Common myeloid progenitor, CD34-positive (primary cell): ENCODE results near the gene POLR1H.

ENCODE experiments used
- CTCF ChIA-PET: fragments of 350-600 bp; sonication (Branson Sonifier 250); formaldehyde crosslinking; loops from one replicate; lab custom pipeline; 2021; ENCODE audit warnings: antibody characterized with exemption; lab: Charles Lee
- POLR2A ChIA-PET: fragments of 350-600 bp; sonication (Branson Sonifier 250); formaldehyde crosslinking; loops from one replicate; lab custom pipeline; 2021; ENCODE audit warnings: antibody characterized with exemption; lab: Charles Lee
- DNase-seq, 3 donors: peaks; one replicate each; pipeline versions ENCODE4 v3.0.0 to v3.0.0-alpha.2; 2013
- H3K27ac ChIP-seq, 2 experiments: 1 replicate in 1 of 2; 2 replicates in 1 of 2; pipeline ENCODE4 v1.7.0; 2013; ENCODE audit warnings: inconsistent platforms in 2 of 2, low read length in 2 of 2, mild to moderate bottlenecking in 2 of 2, low read depth in 1 of 2, moderate library complexity in 1 of 2; ENCODE audit not compliant: severe bottlenecking in 2 of 2, insufficient read depth in 1 of 2, poor library complexity in 1 of 2
- H3K27me3 ChIP-seq, 5 experiments: replicated peaks in 2 of 5; 1 replicate in 3 of 5; 2 replicates in 2 of 5; pipeline versions ENCODE4 v1.6.1 to v1.7.0; 2013; ENCODE audit warnings: low read length in 4 of 5, mild to moderate bottlenecking in 2 of 5, moderate library complexity in 2 of 5, inconsistent platforms in 1 of 5; ENCODE audit not compliant: insufficient read depth in 5 of 5, control insufficient read depth in 4 of 5
- H3K36me3 ChIP-seq, 4 experiments: 1 replicate in 2 of 4; 2 replicates in 2 of 4; pipeline versions ENCODE4 v1.6.1 to v1.7.0; 2013; ENCODE audit warnings: low read length in 3 of 4, control low read depth in 1 of 4, mild to moderate bottlenecking in 1 of 4; ENCODE audit not compliant: control insufficient read depth in 4 of 4, insufficient read depth in 4 of 4
- H3K4me1 ChIP-seq, 4 experiments: 1 replicate in 3 of 4; 2 replicates in 1 of 4; pipeline versions ENCODE4 v1.6.1 to v1.7.1; 2013; ENCODE audit warnings: low read length in 3 of 4, mild to moderate bottlenecking in 3 of 4, control low read depth in 1 of 4, inconsistent platforms in 1 of 4, moderate library complexity in 1 of 4; ENCODE audit not compliant: control insufficient read depth in 4 of 4, insufficient read depth in 4 of 4; ENCODE audit errors: control extremely low read depth in 1 of 4
- H3K4me3 ChIP-seq, 7 experiments: 1 replicate in 4 of 7; 2 replicates in 3 of 7; pipeline versions ENCODE4 v1.5.1 to v1.7.0; 2013; ENCODE audit warnings: mild to moderate bottlenecking in 7 of 7, low read length in 6 of 7, moderate library complexity in 6 of 7, inconsistent platforms in 2 of 7, low read depth in 2 of 7, control low read depth in 1 of 7; ENCODE audit not compliant: insufficient read depth in 4 of 7, control insufficient read depth in 1 of 7; ENCODE audit errors: extremely low read depth in 1 of 7
- H3K9me3 ChIP-seq, 5 experiments: 1 replicate in 4 of 5; 2 replicates in 1 of 5; pipeline versions ENCODE4 v1.6.1 to v1.7.1; 2013; ENCODE audit warnings: low read length in 4 of 5, mild to moderate bottlenecking in 2 of 5, inconsistent platforms in 1 of 5, low read depth in 1 of 5, moderate library complexity in 1 of 5; ENCODE audit not compliant: control insufficient read depth in 4 of 5, insufficient read depth in 2 of 5; ENCODE audit errors: control extremely low read depth in 1 of 5
- whole genome bisulfite sequencing: methylation state at CpG from one replicate; pipeline ENCODE4 v1.1.5; 2013; ENCODE audit not compliant: insufficient coverage; 5-methylcytosine and 5-hydroxymethylcytosine counted together

Gene POLR1H

GRCh38 chr6:30066577-30067459 lies 5.8 kb downstream of the POLR1H start, which contains the start of gene PPP1R11:
Gene PPP1R11, plus strand, starts transcription at chr6:30067198. Its CDS starts 213 bp downstream, at chr6:30067411.
- peak; percentile 99 to 100 (median 100) for DNase-seq
- POLR2A ChIA-PET = interaction anchor here (1.1 kb wide), 1 partner anchor 32 kb away, joined by 4 read pairs; no protein-coding TSS in a partner anchor
- WGBS = under 1% methylated on average over 30 of the region's 46 CpGs
- Histone ChIP-seq H3K27me3 (peaks cover 0 to 20% (median 6%) of the 10 kb centered on the region in 5 experiments), H3K4me1 (peaks cover 17 to 40% (median 28%) of the 10 kb centered on the region in 4 experiments), H3K36me3 (peaks cover 5 to 36% (median 26%) of the 10 kb centered on the region in 4 experiments), H3K9me3 (no peaks in the 10 kb centered on the region), H3K4me3 (peak within 1 kb of the TSS; percentile 67 to 95 (median 89)), H3K27ac (peak within 1 kb of the TSS; percentile 94 to 97)
- CTCF ChIA-PET = interaction anchor here (1.0 kb wide), 2 partner anchors 37 to 77 kb away, joined by 3 read pairs; no protein-coding TSS in a partner anchor

DNA sequence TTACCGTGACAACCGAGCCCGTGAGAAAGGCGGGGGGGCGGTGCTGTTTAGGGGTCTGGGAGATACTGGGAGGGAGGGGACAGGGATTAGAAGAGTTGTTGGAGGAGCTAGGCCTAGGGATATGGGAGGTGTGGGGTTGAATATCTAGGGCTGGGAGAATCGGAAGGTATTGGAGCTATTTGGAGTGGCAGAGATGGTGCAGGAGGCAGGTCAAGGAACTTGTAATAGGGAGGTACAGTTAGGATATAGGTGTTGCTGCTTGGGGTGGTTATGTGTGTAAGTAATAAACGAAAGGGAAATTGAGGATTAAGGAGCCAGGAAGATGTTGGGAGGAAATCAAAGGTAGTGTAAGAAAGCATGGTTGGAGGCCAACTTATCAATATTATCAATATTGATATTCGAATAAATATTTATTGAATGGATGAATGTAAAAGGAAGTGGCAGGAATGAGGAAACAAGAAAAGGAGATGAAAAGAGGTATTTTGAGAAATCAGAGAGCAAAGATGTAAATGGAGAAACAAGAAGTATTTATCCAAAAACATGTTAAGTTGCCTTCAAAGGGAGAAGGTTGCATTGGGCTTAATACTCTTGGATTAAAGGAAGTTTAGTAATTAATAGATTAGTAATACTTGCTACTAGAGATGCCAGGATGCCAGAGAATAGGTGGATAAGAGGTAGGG lies 6.5 kb downstream of the POLR1H start:
- DNase-seq = no peak
- Histone ChIP-seq H3K4me1 (peaks cover 12 to 34% (median 24%) of the 10 kb centered on the region in 4 experiments), H3K9me3 (no peaks in the 10 kb centered on the region), H3K27ac (peak overlapping the region; percentile 94 to 97), H3K36me3 (peaks cover 5 to 36% (median 26%) of the 10 kb centered on the region in 4 experiments), H3K27me3 (peaks cover 3 to 27% (median 13%) of the 10 kb centered on the region in 5 experiments), H3K4me3 (peak overlapping the region; percentile 67 to 95 (median 84))
- WGBS = 0% methylated on average over 3 of the region's 8 CpGs
- CTCF ChIA-PET = interaction anchor here (1.1 to 1.4 kb wide), 2 partner anchors 10 to 36 kb away, joined by 3 to 6 read pairs; no protein-coding TSS in a partner anchor
- POLR2A ChIA-PET = interaction anchor here (1.1 kb wide), 1 partner anchor 31 kb away, joined by 4 read pairs; no protein-coding TSS in a partner anchor

GRCh38 chr6:30071081-30071818 lies 10.2 kb downstream of the POLR1H start:
- H3K27ac ChIP-seq = no peak overlapping the region
- peaks cover 6 to 42% (median 29%) of the 10 kb centered on the region in 4 experiments for H3K4me1 ChIP-seq
- ChIA-PET CTCF (interaction anchor here (1.0 to 2.1 kb wide), 4 partner anchors 11 to 87 kb away, joined by 3 to 9 read pairs (median 4); partner anchors contain the start of gene POLR1H), POLR2A (interaction anchor here (0.6 kb wide), 1 partner anchor 10 kb away, joined by 3 read pairs; the partner anchor contains the start of gene POLR1H)
- peaks cover 6 to 64% (median 34%) of the 10 kb centered on the region in 5 experiments for H3K27me3 ChIP-seq
- WGBS = 22% methylated on average over 48 of the region's 68 CpGs
- no peaks in the 10 kb centered on the region for H3K9me3 ChIP-seq
- peak; percentile 32 to 46 (median 43) for DNase-seq
- H3K4me3 ChIP-seq = peak overlapping the region in 3 of 7 experiments; percentile 12 to 45 (median 38)
- H3K36me3 ChIP-seq = peaks cover 0 to 23% (median 13%) of the 10 kb centered on the region in 4 experiments

DNA sequence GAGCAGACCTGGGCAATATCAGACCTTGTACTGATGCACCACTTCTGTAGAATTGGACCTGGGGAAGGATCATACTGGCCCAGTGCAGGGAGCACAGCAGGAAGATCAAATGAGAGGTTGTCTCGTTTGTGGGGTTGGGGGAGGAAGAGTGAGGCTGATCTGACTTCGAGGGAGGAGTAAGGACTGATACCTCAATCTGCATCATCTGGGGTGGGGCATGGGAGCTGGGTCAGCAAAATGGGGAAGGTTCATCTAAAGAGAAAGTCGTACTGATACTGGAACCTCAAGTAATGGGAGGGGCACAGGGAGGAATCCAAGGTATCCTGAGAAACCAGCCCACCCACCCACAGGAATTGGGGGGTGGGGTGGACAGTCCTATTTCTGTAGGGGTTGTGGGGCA lies 10.8 kb downstream of the POLR1H start:
- 56% methylated on average over 3 of the region's 3 CpGs for WGBS
- DNase-seq = no peak
- Histone ChIP-seq H3K36me3 (peaks cover 0 to 23% (median 13%) of the 10 kb centered on the region in 4 experiments), H3K27ac (no peak overlapping the region), H3K27me3 (peaks cover 8 to 70% (median 36%) of the 10 kb centered on the region in 5 experiments), H3K9me3 (no peaks in the 10 kb centered on the region), H3K4me1 (peaks cover 5 to 37% (median 27%) of the 10 kb centered on the region in 4 experiments), H3K4me3 (no peak overlapping the region)
- POLR2A ChIA-PET = no interaction called here
- CTCF ChIA-PET = interaction anchor here (1.8 to 2.1 kb wide), 2 partner anchors 11 to 59 kb away, joined by 6 to 9 read pairs; partner anchors contain the start of gene POLR1H

DNA sequence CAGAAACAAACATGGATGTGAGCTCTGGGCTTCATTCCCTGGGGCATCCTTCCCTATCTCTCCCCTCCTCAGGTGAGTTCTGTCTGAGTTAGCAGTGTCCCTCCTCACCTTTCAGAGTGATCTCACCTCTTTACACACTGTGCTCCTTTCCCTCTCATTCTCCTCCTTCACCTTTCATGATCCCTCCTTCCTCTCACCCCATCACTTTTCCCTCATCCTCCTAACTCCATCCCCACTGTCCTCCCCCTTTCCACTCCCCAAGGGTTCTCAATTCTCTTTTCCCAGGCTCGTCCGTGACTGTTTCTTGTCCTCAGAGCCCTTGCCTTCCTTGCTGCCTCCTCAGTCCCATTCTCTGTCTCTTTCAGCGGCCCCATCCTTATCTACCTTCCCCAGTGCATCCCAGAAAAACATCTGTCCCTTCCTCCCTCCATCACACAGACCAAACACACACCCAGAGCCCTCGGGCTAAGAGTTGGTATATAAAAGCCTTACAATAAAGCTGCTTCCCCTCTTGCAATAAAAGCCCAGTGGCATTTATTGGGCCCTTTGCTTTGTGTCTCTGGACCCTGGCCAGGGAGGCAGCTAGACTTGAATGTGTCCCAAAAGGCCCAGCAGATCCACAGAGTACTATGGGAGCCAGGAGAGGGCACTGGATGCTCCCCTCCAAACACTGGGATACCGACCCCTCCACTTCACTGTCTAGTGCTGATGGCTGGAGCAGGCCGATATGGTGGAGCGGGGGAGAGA lies 12.6 kb downstream of the POLR1H start:
- Histone ChIP-seq H3K4me1 (peaks cover 0 to 32% (median 21%) of the 10 kb centered on the region in 4 experiments), H3K36me3 (peaks cover 0 to 20% (median 12%) of the 10 kb centered on the region in 4 experiments), H3K9me3 (no peaks in the 10 kb centered on the region), H3K4me3 (no peak overlapping the region), H3K27ac (no peak overlapping the region), H3K27me3 (peaks cover 11 to 87% (median 47%) of the 10 kb centered on the region in 5 experiments)
- no peak for DNase-seq
- POLR2A ChIA-PET = interaction anchor here (0.6 kb wide), 2 partner anchors 13 to 79 kb away, joined by 3 read pairs; partner anchors contain the start of gene POLR1H
- CTCF ChIA-PET = interaction anchor here (0.9 to 1.4 kb wide), 3 partner anchors 29 to 58 kb away, joined by 3 read pairs; no protein-coding TSS in a partner anchor
- 72% methylated on average over 7 of the region's 7 CpGs for WGBS
